H1 (cell line): ENCODE measurements around the gene KRT14. TPM values are rescaled to one million over a fixed set of nuclear protein-coding genes. Genes with fewer than 3 reads are reported as not detected.

ENCODE experiments used
- MAX ChIP-seq: IDR thresholded peaks from 2 replicates; pipeline ENCODE4 v1.6.1; 2012; ENCODE audit warnings: inconsistent platforms
- polyA plus RNA-seq, 7 experiments: library from polyadenylated mRNA; depleted of rRNA in 3 of 7; stranded (reverse) in 5 of 7; unstranded in 2 of 7; fragments of >200 nt in 5 of 7; fragments of 200-250 nt in 2 of 7; gene quantifications; 1 replicate in 5 of 7; 2 replicates in 1 of 7; 4 replicates in 1 of 7; pipeline versions ENCODE4 v1.2.1 to v1.2.3, GENCODE V29; 2011 to 2013; ENCODE audit warnings: missing spikeins in 2 of 7, mixed read lengths in 2 of 7
- total RNA-seq: library from RNA; stranded (reverse); fragmentation: NEBNext Ultra II Directional; extraction: Animal tissue kit (Norgen Biotek cat#: 25700); gene quantifications from 2 replicates; pipeline ENCODE4 v1.2.1, GENCODE V29; 2021

KRT14 gene
- total and polyA plus RNA-seq, 2 of the 8 experiments (the other 6 are each of a cell fraction or from before 2014, with no cell fraction given), result 0.35 TPM; not detected in 1

GRCh38 chr17:41580687-41581365 is 5.9 kb downstream of the KRT14 start (continued):
- TF ChIP-seq MAX, result no peak
